Upper lobe of left lung (tissue), 6 donors: ENCODE data around the gene ATP10B. TPM values are rescaled to one million over a fixed set of nuclear protein-coding genes. Genes with fewer than 3 reads are reported as not detected.
A peak's percentile ranks its signal among the peaks of the same experiment; 100 is the strongest.

ENCODE experiments used
- ATAC-seq, 2 donors: fragments of 200-7000 bp; cut with Tn5 transposase; one replicate each; pipeline ENCODE4 v1.9.1; 2022; ENCODE audit warnings: mild to moderate bottlenecking in 2 of 2, moderate library complexity in 2 of 2; ENCODE audit not compliant: low FRiP score in 2 of 2
- DNase-seq, 2 donors: peaks; one replicate each; pipeline ENCODE4 v3.0.0-alpha.2; 2019 to 2020
- H3K27ac ChIP-seq, 4 donors: fragments of 200-600 bp; sonication (generic); one replicate each; pipeline ENCODE4 v1.5.1; 2016 to 2019
- H3K27me3 ChIP-seq, 4 donors: fragments of 200-600 bp; sonication (generic); one replicate each; pipeline ENCODE4 v1.5.1; 2017 to 2019
- H3K36me3 ChIP-seq, 4 donors: fragments of 200-600 bp; sonication (generic); one replicate each; pipeline ENCODE4 v1.5.1; 2016 to 2019
- H3K4me1 ChIP-seq, 4 donors: fragments of 200-600 bp; sonication (generic); one replicate each; pipeline ENCODE4 v1.5.1; 2018 to 2019
- H3K4me3 ChIP-seq, 4 donors: fragments of 200-600 bp; sonication (generic); one replicate each; pipeline ENCODE4 v1.5.1; 2017 to 2019; ENCODE audit warnings: mild to moderate bottlenecking in 2 of 4, moderate library complexity in 1 of 4
- H3K9me3 ChIP-seq, 4 donors: fragments of 200-600 bp; sonication (generic); one replicate each; pipeline ENCODE4 v1.5.1; 2018 to 2019
- CTCF ChIP-seq, 6 experiments: fragments of 450-650 bp in 4 of 6; fragments of 200-600 bp in 2 of 6; sonication (generic) in 2 of 6; IDR thresholded peaks; one replicate each; pipeline ENCODE4 v1.5.1; 2016 to 2019; ENCODE audit warnings: antibody characterized with exemption in 6 of 6
- EP300 ChIP-seq, 4 donors: sonication (generic); formaldehyde crosslinking; IDR thresholded peaks; one replicate each; pipeline ENCODE4 v1.5.1; 2017; ENCODE audit warnings: antibody characterized with exemption in 4 of 4, control low read depth in 2 of 4
- POLR2A ChIP-seq, 4 donors: fragments of 450-650 bp; IDR thresholded peaks; one replicate each; pipeline ENCODE4 v1.5.1; 2016 to 2017; ENCODE audit warnings: antibody characterized with exemption in 4 of 4, mild to moderate bottlenecking in 2 of 4
- POLR2AphosphoS5 ChIP-seq, 2 donors: sonication (generic); formaldehyde crosslinking; IDR thresholded peaks; one replicate each; pipeline ENCODE4 v1.5.1; 2017; ENCODE audit warnings: antibody characterized with exemption in 2 of 2
- WGBS, 2 donors: methylation state at CpG; one replicate each; pipeline ENCODE4 v1.1.5; 2017 to 2018; 5-methylcytosine and 5-hydroxymethylcytosine counted together
- total RNA-seq, 6 donors: library from RNA; depleted of rRNA in 4 of 6; stranded (reverse); fragments of >200 nt in 4 of 6; gene quantifications; one replicate each; pipeline versions ENCODE4 v1.1.0 to v1.2.1, GENCODE V29; 2016 to 2021
- donor health status: DM: no; HTN: no; CAD: no; lungs with moderate emphysema.
- donor health status: DM: no; HTN: yes; CAD: no; lungs with severe emphysema.

The ATP10B gene
- total RNA-seq, 6 donors from 2014 or later, result under 0.01 to 0.30 (median 0.09) TPM; not detected in 1

- no peak for TF ChIP-seq EP300 (IDR thresholded peaks at IDR 0.05)
- no peak for TF ChIP-seq POLR2A (IDR thresholded peaks at IDR 0.05)
- no peak for TF ChIP-seq POLR2AphosphoS5 (IDR thresholded peaks at IDR 0.05)
- TF ChIP-seq CTCF (IDR thresholded peaks at IDR 0.05), result no peak
- Histone ChIP-seq H3K27ac (no peak overlapping the region), H3K27me3 (no peaks in the 10 kb centered on the region), H3K9me3 (no peaks in the 10 kb centered on the region), H3K4me1 (no peaks in the 10 kb centered on the region), H3K4me3 (no peak overlapping the region), H3K36me3 (no peaks in the 10 kb centered on the region)
- 88 to 90% methylated on average over 2 of the region's 2 CpGs for WGBS, 2 donors
- DNase-seq (no peak), ATAC-seq (peak in 1 of 2 donors; percentile 49)
Measured at GRCh38 chr5:160792281-160792680, 59.7 kb downstream of the ATP10B start.

- TF ChIP-seq EP300 (IDR thresholded peaks at IDR 0.05) (no peak), POLR2A (IDR thresholded peaks at IDR 0.05) (no peak), POLR2AphosphoS5 (IDR thresholded peaks at IDR 0.05) (no peak), CTCF (IDR thresholded peaks at IDR 0.05) (no peak)
- Histone ChIP-seq H3K27me3 (no peaks in the 10 kb centered on the region), H3K4me3 (no peak overlapping the region), H3K27ac (no peak overlapping the region), H3K36me3 (no peaks in the 10 kb centered on the region), H3K9me3 (no peaks in the 10 kb centered on the region), H3K4me1 (no peaks in the 10 kb centered on the region)
- WGBS, 2 donors, result 83 to 84% methylated on average over 3 of the region's 3 CpGs
- no peak for ATAC-seq
- no peak for DNase-seq
Measured at GRCh38 chr5:160789219-160789859, 62.7 kb downstream of the ATP10B start.

GRCh38 chr5:160788102-160788660 is 63.8 kb downstream of the ATP10B start:
- no peak for DNase-seq
- Histone ChIP-seq H3K4me1 (no peaks in the 10 kb centered on the region), H3K27me3 (no peaks in the 10 kb centered on the region), H3K27ac (no peak overlapping the region), H3K4me3 (no peak overlapping the region), H3K9me3 (no peaks in the 10 kb centered on the region), H3K36me3 (no peaks in the 10 kb centered on the region)
- no peak for ATAC-seq
- TF ChIP-seq POLR2AphosphoS5 (IDR thresholded peaks at IDR 0.05) (no peak), EP300 (IDR thresholded peaks at IDR 0.05) (no peak), POLR2A (IDR thresholded peaks at IDR 0.05) (no peak), CTCF (IDR thresholded peaks at IDR 0.05) (no peak)
- 72 to 75% methylated on average over 3 of the region's 3 CpGs for WGBS, 2 donors

GRCh38 chr5:160787240-160787639 is 64.8 kb downstream of the ATP10B start:
- no peaks in the 10 kb centered on the region for H3K36me3 ChIP-seq
- H3K27me3 ChIP-seq, result no peaks in the 10 kb centered on the region
- peak in 1 of 2 donors; percentile 31 for DNase-seq
- H3K4me1 ChIP-seq, result no peaks in the 10 kb centered on the region
- H3K4me3 ChIP-seq, result no peak overlapping the region
- peak in 1 of 2 donors; percentile 14 for ATAC-seq
- no peak overlapping the region for H3K27ac ChIP-seq
- H3K9me3 ChIP-seq, result no peaks in the 10 kb centered on the region
- peak in 3 of 6 experiments; percentile 25 to 51 (median 32) for TF ChIP-seq CTCF (IDR thresholded peaks at IDR 0.05)
- no peak for TF ChIP-seq EP300 (IDR thresholded peaks at IDR 0.05)
- no peak for TF ChIP-seq POLR2AphosphoS5 (IDR thresholded peaks at IDR 0.05)
- no peak for TF ChIP-seq POLR2A (IDR thresholded peaks at IDR 0.05)
- 63 to 66% methylated on average over 4 of the region's 4 CpGs for whole genome bisulfite sequencing, 2 donors
